H7 (cell line): ENCODE data around the gene EXOC7. TPM values are rescaled to one million over a fixed set of nuclear protein-coding genes. Genes with fewer than 3 reads are reported as not detected.
A peak's percentile ranks its signal among the peaks of the same experiment; 100 is the strongest.

ENCODE experiments used
- DNase-seq: peaks from one replicate; pipeline ENCODE4 v3.0.0; 2012
- H3K27me3 ChIP-seq: 2 replicates; pipeline ENCODE4 v1.6.0; 2011; ENCODE audit warnings: mild to moderate bottlenecking, low read length; ENCODE audit not compliant: control insufficient read depth, insufficient read depth
- H3K36me3 ChIP-seq: replicated peaks from 2 replicates; pipeline ENCODE4 v1.5.1; 2011; ENCODE audit warnings: low read length; ENCODE audit not compliant: control insufficient read depth, insufficient read depth
- H3K4me3 ChIP-seq: 2 replicates; pipeline ENCODE4 v1.5.1; 2011; ENCODE audit warnings: low read depth, mild to moderate bottlenecking, control low read depth, low read length, moderate library complexity; ENCODE audit not compliant: insufficient read depth
- total RNA-seq: library from RNA; depleted of rRNA; stranded (reverse); fragments of >200 nt; shearing (Covaris generic); gene quantifications from 2 replicates; pipeline ENCODE4 v1.2.3, GENCODE V29; 2014

The EXOC7 gene
- total RNA-seq, 1 experiment from 2014 or later: 87.7 TPM

GRCh38 chr17:76090517-76091129 lies 13.0 kb downstream of the EXOC7 start:
- Histone ChIP-seq H3K36me3 (peaks cover 27% of the 10 kb centered on the region), H3K4me3 (no peak overlapping the region), H3K27me3 (no peaks in the 10 kb centered on the region)
- peak; percentile 36 for DNase-seq

DNA sequence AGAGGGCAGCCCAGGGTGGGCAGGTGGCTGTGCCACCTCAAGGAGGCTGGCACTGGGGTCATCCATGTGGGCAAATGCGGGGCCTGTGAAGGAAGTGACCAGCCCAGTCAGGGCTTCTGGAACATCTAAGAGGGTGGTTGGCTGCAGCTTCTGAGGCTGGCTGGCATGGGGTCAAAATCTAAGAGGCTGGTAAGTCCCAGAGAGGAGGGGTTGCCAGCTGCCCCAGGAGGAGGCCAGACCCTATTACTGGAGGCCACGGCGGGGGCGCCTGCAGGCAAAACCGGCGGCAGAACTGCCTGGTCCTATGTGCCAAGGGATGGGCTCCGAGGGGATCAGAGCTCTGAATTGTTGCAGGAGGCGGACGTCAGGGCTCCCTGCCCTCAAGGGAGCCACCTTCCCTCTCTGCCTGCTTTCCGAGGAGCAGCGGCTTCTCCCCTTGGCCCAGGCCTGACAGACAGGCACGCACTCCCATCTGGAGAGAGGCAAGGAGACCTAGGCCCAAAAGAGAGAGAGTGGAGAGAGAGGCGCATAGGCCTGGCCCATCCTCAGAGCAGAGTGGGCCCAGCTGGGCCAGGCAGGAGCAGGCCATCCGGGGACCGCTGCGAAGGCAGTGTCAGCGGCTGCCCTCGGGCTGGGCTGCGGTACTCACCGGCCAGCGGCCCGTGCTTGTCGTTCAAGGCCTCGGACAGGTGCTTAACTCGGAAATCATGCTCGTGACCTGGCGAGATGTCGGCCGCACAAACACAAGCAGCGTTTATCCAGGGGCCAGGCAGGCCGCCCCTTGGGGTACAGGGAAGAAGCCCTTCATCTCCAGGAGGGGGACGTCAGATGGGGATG lies 13.7 kb downstream of the EXOC7 start:
- H3K4me3 ChIP-seq: no peak overlapping the region
- peak; percentile 37 for DNase-seq
- no peaks in the 10 kb centered on the region for H3K27me3 ChIP-seq
- peaks cover 33% of the 10 kb centered on the region for H3K36me3 ChIP-seq

GRCh38 chr17:76088868-76089576 lies 14.6 kb downstream of the EXOC7 start:
- no peak overlapping the region for H3K4me3 ChIP-seq

GRCh38 chr17:76088041-76088867 lies 15.3 kb downstream of the EXOC7 start:
- no peak overlapping the region for H3K4me3 ChIP-seq
- peaks cover 33% of the 10 kb centered on the region for H3K36me3 ChIP-seq
- DNase-seq: peak; percentile 91

More at GRCh38 chr17:76088868-76089576, 14.6 kb downstream of the EXOC7 start:
- peak; percentile 32 for DNase-seq
- H3K36me3 ChIP-seq: peaks cover 32% of the 10 kb centered on the region
- no peaks in the 10 kb centered on the region for H3K27me3 ChIP-seq

GRCh38 chr17:76087531-76087930 lies 16.1 kb downstream of the EXOC7 start:
- Histone ChIP-seq H3K4me3 (no peak overlapping the region), H3K36me3 (peaks cover 33% of the 10 kb centered on the region), H3K27me3 (no peaks in the 10 kb centered on the region)
- DNase-seq: peak; percentile 33

More at GRCh38 chr17:76088041-76088867, 15.3 kb downstream of the EXOC7 start:
- no peaks in the 10 kb centered on the region for H3K27me3 ChIP-seq

GRCh38 chr17:76086384-76086783 lies 17.2 kb downstream of the EXOC7 start:
- H3K4me3 ChIP-seq: no peak overlapping the region
- H3K36me3 ChIP-seq: peaks cover 33% of the 10 kb centered on the region
- DNase-seq: peak; percentile 36
- no peaks in the 10 kb centered on the region for H3K27me3 ChIP-seq

DNA sequence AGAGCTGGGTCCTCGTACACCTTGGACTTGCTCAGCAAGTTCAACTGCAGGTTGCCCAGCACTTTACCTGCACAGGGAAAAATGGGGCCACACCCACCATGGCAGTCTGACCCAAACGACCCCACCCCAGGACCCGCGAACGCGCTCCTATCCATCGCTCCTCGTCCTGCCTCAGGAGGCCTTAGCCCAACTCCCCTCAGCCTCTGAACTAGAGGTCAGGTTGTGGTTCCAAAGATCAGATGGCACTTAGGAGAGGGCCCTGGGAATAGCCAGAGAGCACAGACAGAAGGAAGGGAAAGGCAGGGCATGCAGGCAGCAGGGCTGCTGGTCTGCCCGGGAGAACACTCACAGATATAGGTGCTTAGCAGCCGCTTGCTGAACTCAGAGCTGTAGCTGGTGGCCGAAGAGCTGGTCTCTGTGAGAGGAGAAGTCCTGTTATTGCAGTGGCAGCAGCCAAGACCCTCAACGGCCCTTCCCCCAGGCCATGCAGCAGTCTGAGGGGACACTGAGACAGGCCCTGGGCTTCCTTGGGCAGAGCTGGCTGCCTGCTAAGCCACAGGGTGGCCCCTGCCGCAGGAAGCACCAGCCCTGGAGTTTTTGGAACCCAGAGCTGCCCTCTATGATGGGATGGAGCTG lies 17.7 kb downstream of the EXOC7 start:
- no peaks in the 10 kb centered on the region for H3K27me3 ChIP-seq
- H3K36me3 ChIP-seq: peaks cover 33% of the 10 kb centered on the region
- H3K4me3 ChIP-seq: no peak overlapping the region
- peak; percentile 26 for DNase-seq

GRCh38 chr17:76085066-76085730 lies 18.4 kb downstream of the EXOC7 start:
- peaks cover 33% of the 10 kb centered on the region for H3K36me3 ChIP-seq
- no peaks in the 10 kb centered on the region for H3K27me3 ChIP-seq
- H3K4me3 ChIP-seq: no peak overlapping the region
- peak; percentile 44 for DNase-seq

- peak; percentile 30 for DNase-seq
- peaks cover 29% of the 10 kb centered on the region for H3K36me3 ChIP-seq
- no peak overlapping the region for H3K4me3 ChIP-seq
- H3K27me3 ChIP-seq: peaks cover 13% of the 10 kb centered on the region
These were observed 19.9 kb downstream of the EXOC7 start for GRCh38 chr17:76083536-76084182.

GRCh38 chr17:76082326-76083251 lies 21.0 kb downstream of the EXOC7 start:
- H3K4me3 ChIP-seq: no peak overlapping the region
- peaks cover 22% of the 10 kb centered on the region for H3K27me3 ChIP-seq
- peak; percentile 58 for DNase-seq
- H3K36me3 ChIP-seq: peaks cover 27% of the 10 kb centered on the region

DNA sequence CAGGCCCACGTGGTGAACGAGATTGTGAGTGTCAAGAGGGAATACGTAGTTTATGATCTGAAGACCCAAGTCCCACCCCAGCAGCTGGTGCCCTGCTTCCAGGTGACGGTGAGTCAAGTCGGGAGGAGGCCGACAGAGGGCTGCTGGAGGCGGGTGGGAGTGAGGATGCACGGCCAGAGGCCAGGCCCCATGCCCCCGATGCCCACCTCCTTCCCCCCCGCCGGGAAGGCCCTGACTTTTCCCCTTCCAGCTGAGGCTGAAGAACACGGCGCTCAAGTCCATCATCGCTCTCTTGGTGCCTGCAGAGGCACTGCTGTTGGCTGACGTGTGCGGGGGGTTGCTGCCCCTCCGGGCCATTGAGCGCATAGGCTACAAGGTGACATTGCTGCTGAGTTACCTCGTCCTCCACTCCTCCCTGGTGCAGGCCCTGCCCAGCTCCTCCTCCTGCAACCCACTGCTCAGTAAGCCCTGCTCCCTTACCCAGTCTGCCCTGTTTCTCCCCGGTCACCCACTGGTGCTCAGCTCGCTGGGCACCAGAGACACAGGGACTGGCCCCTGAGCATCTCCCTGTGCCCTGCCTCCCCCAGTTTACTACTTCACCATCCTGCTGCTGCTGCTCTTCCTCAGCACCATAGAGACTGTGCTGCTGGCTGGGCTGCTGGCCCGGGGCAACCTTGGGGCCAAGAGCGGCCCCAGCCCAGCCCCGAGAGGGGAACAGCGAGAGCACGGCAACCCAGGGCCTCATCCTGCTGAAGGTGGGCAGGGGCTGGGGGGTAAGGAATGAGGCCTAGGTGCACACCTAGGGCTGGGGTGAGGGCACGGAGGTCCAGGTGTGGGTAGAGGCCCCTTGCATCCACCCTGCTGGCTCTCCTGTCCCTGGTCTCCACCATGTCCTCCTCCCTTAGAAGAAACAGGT lies 22.0 kb downstream of the EXOC7 start:
- Histone ChIP-seq H3K4me3 (no peak overlapping the region), H3K36me3 (peaks cover 21% of the 10 kb centered on the region), H3K27me3 (peaks cover 32% of the 10 kb centered on the region)
- DNase-seq: peak; percentile 72
